ENCODE data around the gene SPATA16.

- no peak for TF ChIP-seq BACH2 (CRISPR knock-in tag; IDR thresholded peaks at IDR 0.05; ENCODE audit: borderline replicate concordance)
- no peak for TF ChIP-seq OSR1 (CRISPR knock-in tag; IDR thresholded peaks at IDR 0.05)
- no peak for TF ChIP-seq PATZ1 (CRISPR knock-in tag; IDR thresholded peaks at IDR 0.05; ENCODE audit: borderline replicate concordance)
- TF ChIP-seq ZFP30 (CRISPR knock-in tag; IDR thresholded peaks at IDR 0.05) = no peak
- no peak for TF ChIP-seq ZFP3 (CRISPR knock-in tag; IDR thresholded peaks at IDR 0.05)
- no peak for TF ChIP-seq CREB5 (CRISPR knock-in tag; IDR thresholded peaks at IDR 0.05; ENCODE audit: low read depth)
- TF ChIP-seq ZNF565 (CRISPR knock-in tag; conservative IDR thresholded peaks at IDR 0.05; ENCODE audit: low read depth) = no peak
- no peak for TF ChIP-seq ISL1 (CRISPR knock-in tag; IDR thresholded peaks at IDR 0.05)
- no peak for TF ChIP-seq CSRNP3 (CRISPR knock-in tag; IDR thresholded peaks at IDR 0.05)
- no peak for TF ChIP-seq CSDC2 (CRISPR knock-in tag; IDR thresholded peaks at IDR 0.05)
- no peak for TF ChIP-seq ARNTL (CRISPR knock-in tag; IDR thresholded peaks at IDR 0.05; ENCODE audit: borderline replicate concordance, low read depth)
- TF ChIP-seq RARB (CRISPR knock-in tag; IDR thresholded peaks at IDR 0.05) = no peak
- TF ChIP-seq GLIS3 (CRISPR knock-in tag; IDR thresholded peaks at IDR 0.05) = no peak
These were observed 12.4 kb downstream of the SPATA16 start for GRCh38 chr3:173128633-173129032.

Measured in SK-N-SH treated with all-trans-retinoic acid at 6 μM for 48 hours (cell line).